HCT116 (cell line): Measurements from ENCODE around the gene CENPT.

ENCODE experiments used
- CEBPB ChIP-seq: IDR thresholded peaks from 2 replicates; pipeline ENCODE4 v1.6.1; 2012; ENCODE audit warnings: low read depth
- CTCF ChIP-seq, 3 experiments: fragments of 200-600 bp in 1 of 3; sonication (generic) in 1 of 3; IDR thresholded peaks in 2 of 3; conservative IDR thresholded peaks in 1 of 3; 2 replicates each; pipeline ENCODE4 v1.5.1; 2012 to 2017; ENCODE audit warnings: low read depth in 2 of 3, low read length in 2 of 3, antibody characterized with exemption in 1 of 3, borderline replicate concordance in 1 of 3, control low read depth in 1 of 3, mild to moderate bottlenecking in 1 of 3, mixed read lengths in 1 of 3, mixed run types in 1 of 3, moderate library complexity in 1 of 3; ENCODE audit not compliant: insufficient read depth in 1 of 3
- EGR1 ChIP-seq: IDR thresholded peaks from 2 replicates; pipeline ENCODE4 v1.6.1; 2012; ENCODE audit warnings: low read depth
- ELF1 ChIP-seq: IDR thresholded peaks from 2 replicates; pipeline ENCODE4 v1.6.1; 2012; ENCODE audit warnings: low read depth, borderline replicate concordance
- EZH2 ChIP-seq: fragments of 200-600 bp; sonication (generic); IDR thresholded peaks from 2 replicates; pipeline ENCODE4 v1.6.1; 2017; ENCODE audit warnings: antibody characterized with exemption, mixed run types
- EZH2phosphoT487 ChIP-seq: fragments of 200-600 bp; IDR thresholded peaks from 2 replicates; pipeline ENCODE4 v1.6.1; 2018; ENCODE audit warnings: antibody characterized with exemption, borderline replicate concordance
- MAX ChIP-seq: IDR thresholded peaks from 2 replicates; pipeline ENCODE4 v1.6.1; 2012
- POLR2A ChIP-seq: IDR thresholded peaks from 2 replicates; pipeline ENCODE4 v1.7.0; 2011; ENCODE audit warnings: borderline replicate concordance; ENCODE audit not compliant: insufficient read depth, insufficient read length; ENCODE audit errors: extremely low read depth
- POLR2AphosphoS5 ChIP-seq: IDR thresholded peaks from 2 replicates; pipeline ENCODE4 v1.6.1; 2011; ENCODE audit warnings: mild to moderate bottlenecking, low read depth, low read length, moderate library complexity
- REST ChIP-seq: IDR thresholded peaks from 2 replicates; pipeline ENCODE4 v1.6.1; 2012; ENCODE audit warnings: low read depth
- SIN3A ChIP-seq: IDR thresholded peaks from 2 replicates; pipeline ENCODE4 v1.6.1; 2012; ENCODE audit warnings: low read depth
- SP1 ChIP-seq: IDR thresholded peaks from 2 replicates; pipeline ENCODE4 v1.6.1; 2012; ENCODE audit warnings: low read depth

- TF ChIP-seq CTCF (IDR thresholded peaks at IDR 0.05 in 2 of 3, conservative IDR thresholded peaks at IDR 0.05 in 1 of 3; ENCODE audit: borderline replicate concordance in 1 of 3, insufficient read depth in 1 of 3, low read depth in 2 of 3, low read length in 2 of 3) (no peak), CEBPB (no peak), EGR1 (no peak), POLR2AphosphoS5 (no peak), EZH2phosphoT487 (no peak), POLR2A (no peak), EZH2 (no peak), SP1 (no peak), ELF1 (no peak), MAX (no peak), REST (no peak), SIN3A (no peak)
Observed at GRCh38 chr16:67886387-67886786, 38.9 kb upstream of the CENPT start.
